Left lung (tissue), 10 donors: ENCODE measurements around the gene GAD1. TPM values are rescaled to one million over a fixed set of nuclear protein-coding genes. Genes with fewer than 3 reads are reported as not detected.
A peak's percentile ranks its signal among the peaks of the same experiment; 100 is the strongest.

ENCODE experiments used
- ATAC-seq: fragments of 200-7000 bp; cut with Tn5 transposase; one replicate; pipeline ENCODE4 v1.9.1; 2020; ENCODE audit warnings: moderate library complexity
- DNase-seq, 4 donors: peaks; one replicate each; pipeline ENCODE4 v3.0.0-alpha.2; 2013 to 2020
- H3K27ac ChIP-seq, 2 donors: fragments of 200-600 bp; sonication (generic) in 1 of 2; one replicate each; pipeline versions ENCODE4 v1.5.0 to v1.8.0; 2020 to 2021
- H3K27me3 ChIP-seq, 2 donors: fragments of 200-600 bp; sonication (generic) in 1 of 2; one replicate each; pipeline versions ENCODE4 v1.5.0 to v1.8.0; 2020 to 2021
- H3K36me3 ChIP-seq, 2 donors: fragments of 200-600 bp; sonication (generic) in 1 of 2; one replicate each; pipeline versions ENCODE4 v1.5.0 to v1.8.0; 2020 to 2021
- H3K4me1 ChIP-seq, 2 donors: fragments of 200-600 bp; one replicate each; pipeline ENCODE4 v1.8.0; 2021
- H3K4me3 ChIP-seq, 2 donors: fragments of 200-600 bp; sonication (generic) in 1 of 2; one replicate each; pipeline versions ENCODE4 v1.5.0 to v1.8.0; 2020 to 2021; ENCODE audit warnings: mild to moderate bottlenecking in 1 of 2
- H3K9me3 ChIP-seq, 2 donors: fragments of 200-600 bp; sonication (generic) in 1 of 2; one replicate each; pipeline versions ENCODE4 v1.5.0 to v1.8.0; 2020 to 2021
- intact Hi-C, 2 donors: fragments of 100-400 bp; cut with DNase I; formaldehyde crosslinking; loops; one replicate each; pipeline versions ENCODE4 v1.11.2 to v1.14.2; 2022
- polyA plus RNA-seq, 6 donors: library from polyadenylated mRNA; unstranded; fragments of 120-200 nt; gene quantifications; one replicate each; pipeline ENCODE4 v1.2.1, GENCODE V29; 2013; ENCODE audit not compliant: insufficient read length in 6 of 6
- total RNA-seq, 2 donors: library from RNA; stranded (reverse); fragmentation: NEBNext Ultra II Directional; extraction: Animal tissue kit (Norgen Biotek cat#: 25700); gene quantifications; one replicate each; pipeline ENCODE4 v1.2.1, GENCODE V29; 2021
- TF ChIP-seq, protein P1 (sequence below), 2 donors: fragments of 200-600 bp; sonication (generic) in 1 of 2; IDR thresholded peaks; one replicate each; pipeline versions ENCODE4 v1.5.0 to v1.8.0; 2021; ENCODE audit warnings: antibody characterized with exemption in 2 of 2
- donor health status: DM: no; HTN: yes; CAD: no.
- donor health status: DM: no; HTN: no; CAD: no.

Gene GAD1
- total and polyA plus RNA-seq, 8 donors: 0.29 to 1.7 (median 1.2) TPM; not detected in 1

DNA sequence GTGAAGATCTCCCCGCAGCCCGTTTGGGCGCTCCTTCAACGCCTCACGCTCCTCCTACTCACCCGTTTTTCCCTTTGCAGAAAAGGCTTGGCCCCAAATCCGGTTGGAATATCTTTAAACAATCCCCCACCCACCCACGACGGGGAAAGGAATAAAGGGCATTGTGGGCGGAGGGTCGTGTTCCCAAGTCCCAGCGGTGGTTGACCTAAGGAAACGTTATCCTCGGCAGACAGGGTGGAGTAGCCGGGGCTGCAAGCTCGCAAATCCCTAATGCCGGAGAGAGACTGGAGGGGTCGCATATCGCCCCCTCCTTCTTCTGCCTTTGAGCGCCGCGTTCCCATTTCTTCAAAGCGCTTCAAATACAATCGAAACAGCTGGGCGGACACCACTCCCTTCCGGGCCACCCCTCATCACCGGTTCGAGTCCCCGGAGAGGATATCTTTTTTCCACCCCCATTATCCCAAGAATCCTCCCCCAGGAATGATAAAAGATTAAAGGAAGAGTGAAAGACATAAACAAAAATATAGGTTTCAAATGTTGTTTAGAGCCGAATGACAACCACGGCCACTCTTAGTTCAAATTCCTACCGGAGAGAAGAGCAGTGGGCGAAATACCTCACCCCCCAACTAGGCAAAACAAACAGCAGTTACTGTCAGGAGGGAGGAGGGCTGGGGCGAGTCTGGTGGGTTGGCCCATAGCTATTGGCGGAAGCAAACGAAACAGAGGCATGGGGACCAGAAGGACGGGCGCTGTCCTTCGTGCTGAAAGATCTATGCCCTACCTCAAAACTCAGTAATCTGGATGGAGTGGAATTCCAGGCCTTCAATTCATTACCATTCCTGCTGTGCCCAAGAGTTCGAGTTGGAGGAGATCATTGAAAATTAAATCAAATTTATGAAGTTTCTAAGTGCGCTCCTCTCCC, 2.8 kb upstream of the GAD1 start:
- ATAC-seq (peak; percentile 24), DNase-seq (peak in 2 of 4 donors; percentile 65 to 79)
- Histone ChIP-seq H3K27ac (no peak overlapping the region), H3K4me3 (no peak overlapping the region), H3K27me3 (peaks cover 57 to 65% of the 10 kb centered on the region in 2 donors), H3K36me3 (no peaks in the 10 kb centered on the region), H3K9me3 (no peaks in the 10 kb centered on the region), H3K4me1 (peaks cover 16 to 43% of the 10 kb centered on the region in 2 donors)
- intact Hi-C loops: loop anchor here in 1 of 2 donors (10.0 kb wide), 1 partner anchor 399 kb away; no protein-coding TSS in a partner anchor
- TF ChIP-seq, protein P1, sequence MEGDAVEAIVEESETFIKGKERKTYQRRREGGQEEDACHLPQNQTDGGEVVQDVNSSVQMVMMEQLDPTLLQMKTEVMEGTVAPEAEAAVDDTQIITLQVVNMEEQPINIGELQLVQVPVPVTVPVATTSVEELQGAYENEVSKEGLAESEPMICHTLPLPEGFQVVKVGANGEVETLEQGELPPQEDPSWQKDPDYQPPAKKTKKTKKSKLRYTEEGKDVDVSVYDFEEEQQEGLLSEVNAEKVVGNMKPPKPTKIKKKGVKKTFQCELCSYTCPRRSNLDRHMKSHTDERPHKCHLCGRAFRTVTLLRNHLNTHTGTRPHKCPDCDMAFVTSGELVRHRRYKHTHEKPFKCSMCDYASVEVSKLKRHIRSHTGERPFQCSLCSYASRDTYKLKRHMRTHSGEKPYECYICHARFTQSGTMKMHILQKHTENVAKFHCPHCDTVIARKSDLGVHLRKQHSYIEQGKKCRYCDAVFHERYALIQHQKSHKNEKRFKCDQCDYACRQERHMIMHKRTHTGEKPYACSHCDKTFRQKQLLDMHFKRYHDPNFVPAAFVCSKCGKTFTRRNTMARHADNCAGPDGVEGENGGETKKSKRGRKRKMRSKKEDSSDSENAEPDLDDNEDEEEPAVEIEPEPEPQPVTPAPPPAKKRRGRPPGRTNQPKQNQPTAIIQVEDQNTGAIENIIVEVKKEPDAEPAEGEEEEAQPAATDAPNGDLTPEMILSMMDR (IDR thresholded peaks at IDR 0.05): no peak

DNA sequence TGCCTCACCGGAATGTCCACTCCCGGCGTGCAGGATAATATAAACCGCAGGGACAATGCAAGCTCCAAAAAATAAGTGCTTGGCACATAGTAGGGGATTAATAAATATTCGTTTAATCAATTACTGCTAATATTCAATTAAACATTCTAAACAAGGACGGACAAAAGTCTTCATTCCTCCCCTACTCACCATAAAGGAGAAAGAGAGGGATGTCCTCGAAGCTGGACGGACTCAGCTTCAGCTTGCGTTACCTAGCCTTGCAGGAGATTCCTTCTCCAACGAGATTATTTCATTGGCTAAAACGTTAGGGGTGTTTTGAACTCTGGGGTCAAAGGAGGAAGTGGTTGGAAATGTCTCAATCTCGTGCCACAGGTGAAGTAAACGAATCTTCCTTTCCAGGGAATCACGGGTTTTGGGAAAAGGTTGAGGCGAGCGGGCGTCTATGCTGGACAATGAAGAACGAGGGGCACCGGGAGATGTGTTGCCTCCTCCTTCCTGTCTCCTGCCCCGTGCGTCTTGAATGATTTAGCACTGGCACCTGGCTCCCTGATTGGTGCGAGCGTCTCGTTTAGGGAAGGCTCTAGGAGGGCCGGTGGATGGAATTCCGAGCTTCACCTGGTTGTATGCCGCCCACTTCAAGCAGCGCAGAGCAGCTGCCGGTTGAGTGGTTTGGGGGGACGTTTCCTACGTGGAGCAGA, 2.0 kb upstream of the GAD1 start:
- DNase-seq (no peak), ATAC-seq (no peak)
- Histone ChIP-seq H3K27me3 (peaks cover 65 to 73% of the 10 kb centered on the region in 2 donors), H3K4me1 (peaks cover 16 to 43% of the 10 kb centered on the region in 2 donors), H3K36me3 (no peaks in the 10 kb centered on the region), H3K9me3 (no peaks in the 10 kb centered on the region), H3K4me3 (no peak overlapping the region), H3K27ac (no peak overlapping the region)
- TF ChIP-seq, protein P1 (IDR thresholded peaks at IDR 0.05): no peak
- intact Hi-C loops: loop anchor here in 1 of 2 donors (10.0 kb wide), 1 partner anchor 400 kb away; no protein-coding TSS in a partner anchor

DNA sequence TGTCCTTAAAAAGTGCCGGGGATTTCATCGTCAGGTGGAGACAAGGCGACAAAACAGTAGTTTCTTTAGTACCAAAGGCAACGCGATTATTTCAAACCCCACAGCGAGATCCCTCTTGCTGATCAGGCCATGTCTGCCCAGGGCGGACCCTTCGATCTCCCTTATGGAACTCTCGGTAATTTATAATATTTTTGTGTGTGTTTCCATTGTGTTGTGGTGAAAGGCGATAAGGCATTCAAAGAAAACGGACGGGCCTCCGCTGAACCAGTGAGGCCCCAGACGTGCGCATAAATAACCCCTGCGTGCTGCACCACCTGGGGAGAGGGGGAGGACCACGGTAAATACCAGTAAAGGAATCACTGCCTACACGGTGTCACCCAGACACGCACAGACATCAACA, 1.4 kb upstream of the GAD1 start:
- Histone ChIP-seq H3K27ac (no peak overlapping the region), H3K36me3 (no peaks in the 10 kb centered on the region), H3K4me1 (peaks cover 21 to 49% of the 10 kb centered on the region in 2 donors), H3K27me3 (peaks cover 72 to 79% of the 10 kb centered on the region in 2 donors), H3K4me3 (no peak overlapping the region), H3K9me3 (no peaks in the 10 kb centered on the region)
- intact Hi-C loops: loop anchor here in 1 of 2 donors (10.0 kb wide), 1 partner anchor 401 kb away; no protein-coding TSS in a partner anchor
- no peak for ATAC-seq
- TF ChIP-seq, protein P1 (IDR thresholded peaks at IDR 0.05): no peak
- DNase-seq: no peak

DNA sequence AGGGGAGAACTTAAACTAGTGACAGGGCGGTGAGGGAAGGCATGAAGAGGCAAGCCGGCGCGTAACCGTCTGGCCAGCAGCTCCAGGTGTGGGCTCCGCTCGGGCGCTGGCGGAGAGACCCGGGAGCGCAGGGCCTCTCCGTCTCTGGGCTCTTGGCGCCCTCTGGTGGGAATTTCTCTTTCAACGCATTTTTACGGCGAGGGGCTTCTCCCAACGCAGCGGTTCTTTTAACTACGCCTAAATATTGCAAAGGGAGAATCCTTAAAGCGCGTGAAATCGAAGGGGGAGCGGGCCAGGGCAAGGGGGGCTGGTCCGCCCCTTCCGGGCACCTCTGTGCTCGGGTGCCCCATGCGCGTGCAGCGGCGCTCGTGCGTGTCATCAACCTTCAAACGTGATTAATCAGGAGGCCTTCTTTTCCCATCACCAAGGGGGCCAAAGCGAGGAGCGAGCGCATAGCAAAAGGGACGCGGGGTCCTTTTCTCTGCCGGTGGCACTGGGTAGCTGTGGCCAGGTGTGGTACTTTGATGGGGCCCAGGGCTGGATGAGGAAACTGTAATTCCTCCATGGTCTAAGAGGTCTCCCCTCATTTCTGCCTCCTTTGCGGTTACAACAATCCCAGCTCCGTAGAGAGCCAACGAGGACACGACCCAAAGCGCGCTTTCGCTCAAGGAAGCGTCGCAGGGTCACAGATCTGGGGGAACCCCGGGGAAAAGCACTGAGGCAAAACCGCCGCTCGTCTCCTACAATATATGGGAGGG, 762 bp upstream of the GAD1 start:
- ATAC-seq (peak; percentile 77), DNase-seq (peak in 3 of 4 donors; percentile 65 to 85 (median 76))
- intact Hi-C loops: loop anchor here in 1 of 2 donors (10.0 kb wide), 1 partner anchor 401 kb away; no protein-coding TSS in a partner anchor
- Histone ChIP-seq H3K36me3 (no peaks in the 10 kb centered on the region), H3K27ac (no peak overlapping the region), H3K4me1 (peaks cover 26 to 55% of the 10 kb centered on the region in 2 donors), H3K9me3 (no peaks in the 10 kb centered on the region), H3K27me3 (peaks cover 78 to 85% of the 10 kb centered on the region in 2 donors), H3K4me3 (peak overlapping the region; percentile 29 to 44)
- TF ChIP-seq, protein P1 (IDR thresholded peaks at IDR 0.05): peak; percentile 68 to 87
